ENCODE measurements around the gene HSPA1B. TPM values are rescaled to one million over a fixed set of nuclear protein-coding genes. Genes with fewer than 3 reads are reported as not detected.
A peak's percentile ranks its signal among the peaks of the same experiment; 100 is the strongest.

HSPA1B gene
- total and polyA plus RNA-seq, 2 of the 4 experiments (the other 2 are of a cell fraction): 61.1 to 93.6 TPM

- TF ChIP-seq MAFK (IDR thresholded peaks at IDR 0.05; ENCODE audit: low read depth, low read length) (no peak), RFX5 (IDR thresholded peaks at IDR 0.05; ENCODE audit: low read depth, low read length) (no peak), CEBPB (IDR thresholded peaks at IDR 0.05; ENCODE audit: low read depth, low read length) (peak; percentile 10; the same call in 1 of the 2 replicates), BHLHE40 (IDR thresholded peaks at IDR 0.05; ENCODE audit: low read depth, low read length) (no peak)
- TF ChIP-seq, protein P1, sequence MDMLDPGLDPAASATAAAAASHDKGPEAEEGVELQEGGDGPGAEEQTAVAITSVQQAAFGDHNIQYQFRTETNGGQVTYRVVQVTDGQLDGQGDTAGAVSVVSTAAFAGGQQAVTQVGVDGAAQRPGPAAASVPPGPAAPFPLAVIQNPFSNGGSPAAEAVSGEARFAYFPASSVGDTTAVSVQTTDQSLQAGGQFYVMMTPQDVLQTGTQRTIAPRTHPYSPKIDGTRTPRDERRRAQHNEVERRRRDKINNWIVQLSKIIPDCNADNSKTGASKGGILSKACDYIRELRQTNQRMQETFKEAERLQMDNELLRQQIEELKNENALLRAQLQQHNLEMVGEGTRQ (IDR thresholded peaks at IDR 0.05; ENCODE audit: low read depth, low read length): no peak
- dilution Hi-C loops (cut with HindIII; ENCODE audit: low sequenced_read_pairs, unreplicated experiment): no loop called here
- Histone ChIP-seq H2BK15ac (ENCODE audit: low read depth, low read length) (no peak overlapping the region), H3K4me2 (ENCODE audit: low read depth, low read length) (no peak overlapping the region), H2BK120ac (ENCODE audit: low read depth, low read length) (no peak overlapping the region), H3K4me3 (ENCODE audit: insufficient read depth, low read depth, low read length) (no peak overlapping the region), H3K27me3 (ENCODE audit: control insufficient read depth, insufficient read depth, low read length) (no peaks in the 10 kb centered on the region), H2BK5ac (ENCODE audit: low read depth, low read length, poor library complexity, severe bottlenecking) (no peak overlapping the region), H4K5ac (ENCODE audit: low read depth, low read length) (no peak overlapping the region), H2BK20ac (ENCODE audit: low read depth, low read length) (no peak overlapping the region), H3K9me1 (ENCODE audit: insufficient read depth, low read length) (no peaks in the 10 kb centered on the region), H3K9ac (ENCODE audit: low read depth, low read length) (no peak overlapping the region), H2AK5ac (ENCODE audit: low read depth, low read length) (no peak overlapping the region), H3K36me3 (ENCODE audit: control insufficient read depth, insufficient read depth, low read length) (peaks cover 6% of the 10 kb centered on the region), H4K8ac (ENCODE audit: low read depth in 2 of 2, low read length in 2 of 2) (0 out of 4 replicates have a peak overlapping the region, but pooled peaks of 1 of the 2 experiments have one; percentile 7), H3K79me1 (ENCODE audit: low read depth in 1 of 2, low read length in 2 of 2) (peaks cover 11 to 29% of the 10 kb centered on the region in 2 experiments; a peak in 2 of 4 replicates), H3K9me3 (ENCODE audit: control insufficient read depth, insufficient read depth, low read length) (no peaks in the 10 kb centered on the region), H3K23ac (ENCODE audit: low read depth, low read length) (no peak overlapping the region), H3K27ac (ENCODE audit: insufficient read depth, low read length) (no peak overlapping the region), H3K4me1 (ENCODE audit: control insufficient read depth, insufficient read depth, low read length) (peaks cover 6% of the 10 kb centered on the region), H4K91ac (ENCODE audit: insufficient read depth, low read depth, low read length) (no peak overlapping the region), H2AK9ac (replicated peaks; ENCODE audit: low read depth, low read length, poor library complexity) (no peak overlapping the region), H3K18ac (ENCODE audit: low read depth, low read length) (no peak overlapping the region), H3K4ac (ENCODE audit: low read depth, low read length) (no peak overlapping the region; the same call in 1 of the 2 replicates), H3K14ac (replicated peaks; ENCODE audit: low read depth, low read length) (no peak overlapping the region), H4K20me1 (ENCODE audit: insufficient read depth, low read length) (peaks cover 17% of the 10 kb centered on the region), H3K56ac (ENCODE audit: extremely low read depth, insufficient read depth, low read length) (no peak overlapping the region), H2AFZ (replicated peaks; ENCODE audit: low read length, poor library complexity) (no peak overlapping the region)
- no TSS peak for BruUV-seq (replicated peaks)
- 80% methylated on average over 1 of the region's 15 CpGs; no CpG with 5 or more reads in 1 of the 2 experiments for WGBS, 2 experiments (ENCODE audit: extremely low coverage in 2 of 2, insufficient read length in 1 of 2)
- intact Hi-C loops (cut with micrococcal nuclease): loop anchor here (2.0 to 5.0 kb wide), 4 partner anchors 103 to 169 kb away; partner anchors contain the start of genes ABHD16A, C6orf47, DDAH2 and GPANK1
- no peak for DNase-seq
- no peak for ATAC-seq (ENCODE audit: low read depth)
- CTCF ChIA-PET: interaction anchor here (0.7 kb wide), 1 partner anchor 16 kb away, joined by 4 read pairs; no protein-coding TSS in a partner anchor
- POLR2A ChIA-PET (ENCODE audit: unreplicated experiment): no interaction called here
- in situ Hi-C loops (cut with MboI; ENCODE audit: low sequenced_read_pairs): loop anchor here (10.0 kb wide), 2 partner anchors 147 to 287 kb away; partner anchors contain the start of genes ATP6V1G2, DDX39B, LY6G5C and NFKBIL1
Observed at GRCh38 chr6:31831350-31832215, 4.0 kb downstream of the HSPA1B start.

All from IMR-90 (cell line).